CD4-positive, alpha-beta T cell (primary cell): ENCODE measurements around the gene USO1. TPM values are rescaled to one million over a fixed set of nuclear protein-coding genes. Genes with fewer than 3 reads are reported as not detected.

Source experiments
- ATAC-seq: fragments of 200-7000 bp; cut with Tn5 transposase; one replicate; pipeline ENCODE4 v1.10.0; 2022; ENCODE audit warnings: mild to moderate bottlenecking; ENCODE audit not compliant: poor library complexity
- CTCF ChIA-PET: fragments of 350-600 bp; sonication (Branson Sonifier 250); formaldehyde crosslinking; loops from one replicate; lab custom pipeline; 2021; ENCODE audit warnings: antibody characterized with exemption, inconsistent platforms; lab: Charles Lee
- POLR2A ChIA-PET: fragments of 350-600 bp; sonication (Branson Sonifier 250); formaldehyde crosslinking; loops from one replicate; lab custom pipeline; 2021; ENCODE audit warnings: antibody characterized with exemption, inconsistent platforms; lab: Charles Lee
- DNase-seq, 14 experiments: peaks; one replicate each; pipeline ENCODE4 v3.0.0-alpha.2; 2013 to 2020; ENCODE audit warnings: mixed read lengths in 2 of 14
- H3K27ac ChIP-seq, 2 donors: one replicate each; pipeline versions ENCODE4 v1.5.1 to v1.7.0; 2013; ENCODE audit warnings: low read length in 2 of 2, low read depth in 1 of 2, mild to moderate bottlenecking in 1 of 2
- H3K27me3 ChIP-seq, 2 experiments: 1 replicate in 1 of 2; 2 replicates in 1 of 2; pipeline versions ENCODE4 v1.6.1 to v1.7.0; 2013; ENCODE audit warnings: low read length in 2 of 2, control low read depth in 1 of 2, mild to moderate bottlenecking in 1 of 2, moderate library complexity in 1 of 2; ENCODE audit not compliant: insufficient read depth in 2 of 2, control insufficient read depth in 1 of 2
- H3K36me3 ChIP-seq: one replicate; pipeline ENCODE4 v1.6.1; 2013; ENCODE audit warnings: low read length, control low read depth; ENCODE audit not compliant: insufficient read depth
- H3K4me1 ChIP-seq: one replicate; pipeline ENCODE4 v1.6.1; 2013; ENCODE audit warnings: low read length, control low read depth; ENCODE audit not compliant: insufficient read depth
- H3K4me3 ChIP-seq: one replicate; pipeline ENCODE4 v1.5.1; 2013; ENCODE audit warnings: mild to moderate bottlenecking, low read length, moderate library complexity
- H3K9me3 ChIP-seq, 2 experiments: 1 replicate in 1 of 2; 2 replicates in 1 of 2; pipeline versions ENCODE4 v1.6.1 to v1.7.0; 2013; ENCODE audit warnings: low read length in 2 of 2, mild to moderate bottlenecking in 2 of 2, control low read depth in 1 of 2, moderate library complexity in 1 of 2; ENCODE audit not compliant: control insufficient read depth in 1 of 2, insufficient read depth in 1 of 2
- H3K27ac Mint-ChIP-seq: one replicate; pipeline ENCODE4 v1.8.0; 2020; ENCODE audit warnings: mixed read lengths
- H3K27me3 Mint-ChIP-seq: one replicate; pipeline ENCODE4 v1.8.0; 2021; ENCODE audit warnings: mixed read lengths
- H3K36me3 Mint-ChIP-seq: one replicate; pipeline ENCODE4 v1.8.0; 2021; ENCODE audit warnings: low read depth, mixed read lengths
- H3K4me1 Mint-ChIP-seq: one replicate; pipeline ENCODE4 v1.8.0; 2021; ENCODE audit warnings: low read depth, mixed read lengths
- H3K4me3 Mint-ChIP-seq: one replicate; pipeline ENCODE4 v1.8.0; 2020; ENCODE audit warnings: mild to moderate bottlenecking, mixed read lengths
- H3K9me3 Mint-ChIP-seq: one replicate; pipeline ENCODE4 v1.8.0; 2020; ENCODE audit warnings: mixed read lengths
- CTCF ChIP-seq: fragments of 200-600 bp; IDR thresholded peaks from one replicate; pipeline ENCODE4 v1.8.0; 2022; ENCODE audit warnings: antibody characterized with exemption, mild to moderate bottlenecking
- intact Hi-C, 2 experiments: fragments of 100-400 bp; cut with DNase I in 1 of 2; cut with micrococcal nuclease in 1 of 2; formaldehyde crosslinking; loops; one replicate each; pipeline versions ENCODE4 v1.15.1 to v1.9.0; 2023 to 2025; cut with DNase I, micrococcal nuclease
- total RNA-seq, 174 experiments: library from RNA in 2 of 174; stranded (reverse) in 2 of 174; gene quantifications; one replicate each; pipeline ENCODE4 v1.2.3 and lab custom pipeline; 2021 to 2026

Gene USO1
- total RNA-seq, 2 experiments from 2014 or later = 10.5 to 10.9 TPM

- no peaks in the 10 kb centered on the region for H3K27me3 ChIP-seq
- H3K9me3 ChIP-seq = no peaks in the 10 kb centered on the region
- H3K4me1 ChIP-seq = peaks cover 10% of the 10 kb centered on the region
- Mint-ChIP-seq H3K4me1 (peaks cover 18% of the 10 kb centered on the region), H3K36me3 (peaks cover 5% of the 10 kb centered on the region), H3K9me3 (no peaks in the 10 kb centered on the region), H3K27ac (no peak overlapping the region), H3K4me3 (no peak overlapping the region), H3K27me3 (no peaks in the 10 kb centered on the region)
- ChIA-PET POLR2A (no interaction called here), CTCF (no interaction called here)
- H3K27ac ChIP-seq = no peak overlapping the region
- no peak for ATAC-seq
- no peak overlapping the region for H3K4me3 ChIP-seq
- TF ChIP-seq CTCF = no peak
- peaks cover 3% of the 10 kb centered on the region for H3K36me3 ChIP-seq
- no peak for DNase-seq
- intact Hi-C loops = no loop called here
Observed at GRCh38 chr4:75702919-75703411, 21.4 kb upstream of the USO1 start.

- DNase-seq = no peak
- H3K36me3 ChIP-seq = peaks cover 3% of the 10 kb centered on the region
- Mint-ChIP-seq H3K36me3 (peaks cover 5% of the 10 kb centered on the region), H3K27ac (no peak overlapping the region), H3K9me3 (no peaks in the 10 kb centered on the region), H3K4me3 (no peak overlapping the region), H3K27me3 (no peaks in the 10 kb centered on the region), H3K4me1 (peaks cover 8% of the 10 kb centered on the region)
- no peak for TF ChIP-seq CTCF
- no peak overlapping the region for H3K27ac ChIP-seq
- CTCF ChIA-PET = interaction anchor here (0.5 to 1.2 kb wide), 2 partner anchors 18 to 117 kb away, joined by 3 read pairs; partner anchors contain the start of gene USO1
- POLR2A ChIA-PET = no interaction called here
- H3K27me3 ChIP-seq = no peaks in the 10 kb centered on the region
- intact Hi-C loops = loop anchor here in 1 of 2 experiments (5.0 kb wide), 1 partner anchor 53 kb away; no protein-coding TSS in a partner anchor
- no peaks in the 10 kb centered on the region for H3K9me3 ChIP-seq
- no peak overlapping the region for H3K4me3 ChIP-seq
- H3K4me1 ChIP-seq = peaks cover 3% of the 10 kb centered on the region
- ATAC-seq = no peak
Observed at GRCh38 chr4:75705198-75705977, 19.0 kb upstream of the USO1 start.

- CTCF ChIA-PET = interaction anchor here (1.3 to 2.1 kb wide), 3 partner anchors 15 to 137 kb away, joined by 4 to 14 read pairs (median 5); partner anchors contain the start of gene USO1
- Histone ChIP-seq H3K27ac (no peak overlapping the region), H3K27me3 (no peaks in the 10 kb centered on the region), H3K4me1 (peaks cover 3% of the 10 kb centered on the region), H3K36me3 (peaks cover 3% of the 10 kb centered on the region), H3K9me3 (no peaks in the 10 kb centered on the region), H3K4me3 (no peak overlapping the region)
- ATAC-seq (peak; percentile 94), DNase-seq (peak in 12 of 14 experiments; percentile 12 to 74 (median 34))
- TF ChIP-seq CTCF = peak; percentile 66
- Mint-ChIP-seq H3K36me3 (peaks cover 5% of the 10 kb centered on the region), H3K4me1 (peaks cover 8% of the 10 kb centered on the region), H3K9me3 (no peaks in the 10 kb centered on the region), H3K27me3 (no peaks in the 10 kb centered on the region), H3K4me3 (no peak overlapping the region), H3K27ac (peak overlapping the region; percentile 77)
- POLR2A ChIA-PET = interaction anchor here (1.1 to 1.4 kb wide), 3 partner anchors 16 to 194 kb away, joined by 4 to 7 read pairs (median 4); partner anchors contain the start of genes RCHY1, THAP6 and USO1
- intact Hi-C loops = loop anchor here (1.0 to 5.0 kb wide), 2 partner anchors 53 to 56 kb away; no protein-coding TSS in a partner anchor
Observed at GRCh38 chr4:75708218-75708691, 16.1 kb upstream of the USO1 start.
